ENCODE results near the gene RAB4B.

RAB4B gene

GRCh38 chr19:40797963-40798682 is 20.1 kb downstream of the RAB4B start (continued):
- TF ChIP-seq PRDM1 (tag by site-specific recombination; IDR thresholded peaks at IDR 0.05): peak; percentile 88
- 0 out of 2 replicates have a peak, but pooled peaks have one; percentile 14 for TF ChIP-seq FEZF1 (tag by site-specific recombination; IDR thresholded peaks at IDR 0.05)
- 0 out of 2 replicates have a peak, but pooled peaks have one; percentile 49 for TF ChIP-seq ZFP69B (tag by site-specific recombination; IDR thresholded peaks at IDR 0.05)
- TF ChIP-seq SETDB1 (IDR thresholded peaks at IDR 0.05; ENCODE audit: insufficient read length, low read length): no peak
- no peak for TF ChIP-seq ZNF214 (tag by site-specific recombination; IDR thresholded peaks at IDR 0.05; ENCODE audit: borderline replicate concordance)
- no peak for TF ChIP-seq ZNF184 (tag by site-specific recombination; IDR thresholded peaks at IDR 0.05)
- TF ChIP-seq, protein P1, sequence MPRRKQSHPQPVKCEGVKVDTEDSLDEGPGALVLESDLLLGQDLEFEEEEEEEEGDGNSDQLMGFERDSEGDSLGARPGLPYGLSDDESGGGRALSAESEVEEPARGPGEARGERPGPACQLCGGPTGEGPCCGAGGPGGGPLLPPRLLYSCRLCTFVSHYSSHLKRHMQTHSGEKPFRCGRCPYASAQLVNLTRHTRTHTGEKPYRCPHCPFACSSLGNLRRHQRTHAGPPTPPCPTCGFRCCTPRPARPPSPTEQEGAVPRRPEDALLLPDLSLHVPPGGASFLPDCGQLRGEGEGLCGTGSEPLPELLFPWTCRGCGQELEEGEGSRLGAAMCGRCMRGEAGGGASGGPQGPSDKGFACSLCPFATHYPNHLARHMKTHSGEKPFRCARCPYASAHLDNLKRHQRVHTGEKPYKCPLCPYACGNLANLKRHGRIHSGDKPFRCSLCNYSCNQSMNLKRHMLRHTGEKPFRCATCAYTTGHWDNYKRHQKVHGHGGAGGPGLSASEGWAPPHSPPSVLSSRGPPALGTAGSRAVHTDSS (tag by site-specific recombination; IDR thresholded peaks at IDR 0.05): no peak
- TF ChIP-seq, protein P2, sequence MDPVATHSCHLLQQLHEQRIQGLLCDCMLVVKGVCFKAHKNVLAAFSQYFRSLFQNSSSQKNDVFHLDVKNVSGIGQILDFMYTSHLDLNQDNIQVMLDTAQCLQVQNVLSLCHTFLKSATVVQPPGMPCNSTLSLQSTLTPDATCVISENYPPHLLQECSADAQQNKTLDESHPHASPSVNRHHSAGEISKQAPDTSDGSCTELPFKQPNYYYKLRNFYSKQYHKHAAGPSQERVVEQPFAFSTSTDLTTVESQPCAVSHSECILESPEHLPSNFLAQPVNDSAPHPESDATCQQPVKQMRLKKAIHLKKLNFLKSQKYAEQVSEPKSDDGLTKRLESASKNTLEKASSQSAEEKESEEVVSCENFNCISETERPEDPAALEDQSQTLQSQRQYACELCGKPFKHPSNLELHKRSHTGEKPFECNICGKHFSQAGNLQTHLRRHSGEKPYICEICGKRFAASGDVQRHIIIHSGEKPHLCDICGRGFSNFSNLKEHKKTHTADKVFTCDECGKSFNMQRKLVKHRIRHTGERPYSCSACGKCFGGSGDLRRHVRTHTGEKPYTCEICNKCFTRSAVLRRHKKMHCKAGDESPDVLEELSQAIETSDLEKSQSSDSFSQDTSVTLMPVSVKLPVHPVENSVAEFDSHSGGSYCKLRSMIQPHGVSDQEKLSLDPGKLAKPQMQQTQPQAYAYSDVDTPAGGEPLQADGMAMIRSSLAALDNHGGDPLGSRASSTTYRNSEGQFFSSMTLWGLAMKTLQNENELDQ (tag by site-specific recombination; IDR thresholded peaks at IDR 0.05; ENCODE audit: low read depth): no peak
- no peak for TF ChIP-seq GFI1B (tag by site-specific recombination; IDR thresholded peaks at IDR 0.05)
- TF ChIP-seq ZNF423 (tag by site-specific recombination; IDR thresholded peaks at IDR 0.05): no peak
- TF ChIP-seq, protein P3, sequence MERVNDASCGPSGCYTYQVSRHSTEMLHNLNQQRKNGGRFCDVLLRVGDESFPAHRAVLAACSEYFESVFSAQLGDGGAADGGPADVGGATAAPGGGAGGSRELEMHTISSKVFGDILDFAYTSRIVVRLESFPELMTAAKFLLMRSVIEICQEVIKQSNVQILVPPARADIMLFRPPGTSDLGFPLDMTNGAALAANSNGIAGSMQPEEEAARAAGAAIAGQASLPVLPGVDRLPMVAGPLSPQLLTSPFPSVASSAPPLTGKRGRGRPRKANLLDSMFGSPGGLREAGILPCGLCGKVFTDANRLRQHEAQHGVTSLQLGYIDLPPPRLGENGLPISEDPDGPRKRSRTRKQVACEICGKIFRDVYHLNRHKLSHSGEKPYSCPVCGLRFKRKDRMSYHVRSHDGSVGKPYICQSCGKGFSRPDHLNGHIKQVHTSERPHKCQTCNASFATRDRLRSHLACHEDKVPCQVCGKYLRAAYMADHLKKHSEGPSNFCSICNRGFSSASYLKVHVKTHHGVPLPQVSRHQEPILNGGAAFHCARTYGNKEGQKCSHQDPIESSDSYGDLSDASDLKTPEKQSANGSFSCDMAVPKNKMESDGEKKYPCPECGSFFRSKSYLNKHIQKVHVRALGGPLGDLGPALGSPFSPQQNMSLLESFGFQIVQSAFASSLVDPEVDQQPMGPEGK (tag by site-specific recombination; IDR thresholded peaks at IDR 0.05): no peak
- TF ChIP-seq ZNF530 (tag by site-specific recombination; IDR thresholded peaks at IDR 0.05; ENCODE audit: low read depth): no peak
- no peak for TF ChIP-seq ZNF174 (tag by site-specific recombination; IDR thresholded peaks at IDR 0.05)
- TF ChIP-seq ZNF175 (tag by site-specific recombination; IDR thresholded peaks at IDR 0.05): no peak
- no peak for TF ChIP-seq ZNF544 (tag by site-specific recombination; IDR thresholded peaks at IDR 0.05)
- no peak for TF ChIP-seq ZNF510 (tag by site-specific recombination; IDR thresholded peaks at IDR 0.05; ENCODE audit: insufficient replicate concordance)
- TF ChIP-seq HOXA7 (CRISPR knock-in tag; IDR thresholded peaks at IDR 0.05; ENCODE audit: borderline replicate concordance): no peak
- no peak for TF ChIP-seq ZNF121 (tag by site-specific recombination; IDR thresholded peaks at IDR 0.05)
- TF ChIP-seq ZBTB7A (tag by site-specific recombination; IDR thresholded peaks at IDR 0.05; ENCODE audit: low read depth): no peak
- no peak for TF ChIP-seq ZNF514 (tag by site-specific recombination; IDR thresholded peaks at IDR 0.05)
- TF ChIP-seq, protein P4, sequence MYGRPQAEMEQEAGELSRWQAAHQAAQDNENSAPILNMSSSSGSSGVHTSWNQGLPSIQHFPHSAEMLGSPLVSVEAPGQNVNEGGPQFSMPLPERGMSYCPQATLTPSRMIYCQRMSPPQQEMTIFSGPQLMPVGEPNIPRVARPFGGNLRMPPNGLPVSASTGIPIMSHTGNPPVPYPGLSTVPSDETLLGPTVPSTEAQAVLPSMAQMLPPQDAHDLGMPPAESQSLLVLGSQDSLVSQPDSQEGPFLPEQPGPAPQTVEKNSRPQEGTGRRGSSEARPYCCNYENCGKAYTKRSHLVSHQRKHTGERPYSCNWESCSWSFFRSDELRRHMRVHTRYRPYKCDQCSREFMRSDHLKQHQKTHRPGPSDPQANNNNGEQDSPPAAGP (tag by site-specific recombination; IDR thresholded peaks at IDR 0.05): peak; percentile 22; the same call in 1 of the 2 replicates
- TF ChIP-seq OSR2 (tag by site-specific recombination; IDR thresholded peaks at IDR 0.05): no peak
- TF ChIP-seq ZNF280C (tag by site-specific recombination; IDR thresholded peaks at IDR 0.05): no peak
- no peak for TF ChIP-seq ZNF248 (tag by site-specific recombination; IDR thresholded peaks at IDR 0.05)
- TF ChIP-seq ZNF501 (tag by site-specific recombination; IDR thresholded peaks at IDR 0.05): peak; percentile 80
- TF ChIP-seq, protein P5, sequence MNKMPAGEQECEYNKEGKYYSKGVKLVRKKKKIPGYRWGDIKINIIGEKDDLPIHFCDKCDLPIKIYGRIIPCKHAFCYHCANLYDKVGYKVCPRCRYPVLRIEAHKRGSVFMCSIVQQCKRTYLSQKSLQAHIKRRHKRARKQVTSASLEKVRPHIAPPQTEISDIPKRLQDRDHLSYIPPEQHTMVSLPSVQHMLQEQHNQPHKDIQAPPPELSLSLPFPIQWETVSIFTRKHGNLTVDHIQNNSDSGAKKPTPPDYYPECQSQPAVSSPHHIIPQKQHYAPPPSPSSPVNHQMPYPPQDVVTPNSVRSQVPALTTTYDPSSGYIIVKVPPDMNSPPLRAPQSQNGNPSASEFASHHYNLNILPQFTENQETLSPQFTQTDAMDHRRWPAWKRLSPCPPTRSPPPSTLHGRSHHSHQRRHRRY (tag by site-specific recombination; IDR thresholded peaks at IDR 0.05): no peak
- TF ChIP-seq, protein P6, sequence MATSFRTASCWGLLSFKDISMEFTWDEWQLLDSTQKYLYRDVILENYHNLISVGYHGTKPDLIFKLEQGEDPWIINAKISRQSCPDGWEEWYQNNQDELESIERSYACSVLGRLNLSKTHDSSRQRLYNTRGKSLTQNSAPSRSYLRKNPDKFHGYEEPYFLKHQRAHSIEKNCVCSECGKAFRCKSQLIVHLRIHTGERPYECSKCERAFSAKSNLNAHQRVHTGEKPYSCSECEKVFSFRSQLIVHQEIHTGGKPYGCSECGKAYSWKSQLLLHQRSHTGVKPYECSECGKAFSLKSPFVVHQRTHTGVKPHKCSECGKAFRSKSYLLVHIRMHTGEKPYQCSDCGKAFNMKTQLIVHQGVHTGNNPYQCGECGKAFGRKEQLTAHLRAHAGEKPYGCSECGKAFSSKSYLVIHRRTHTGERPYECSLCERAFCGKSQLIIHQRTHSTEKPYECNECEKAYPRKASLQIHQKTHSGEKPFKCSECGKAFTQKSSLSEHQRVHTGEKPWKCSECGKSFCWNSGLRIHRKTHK (tag by site-specific recombination; IDR thresholded peaks at IDR 0.05): no peak
- TF ChIP-seq ZNF391 (tag by site-specific recombination; IDR thresholded peaks at IDR 0.05; ENCODE audit: borderline replicate concordance, low read depth): no peak; the same call in 1 of the 2 replicates
